HEK293 (cell line): ENCODE data around the gene HCAR3.
"Not testable (repeated sequence)": the region's sequence is repeated elsewhere in the genome, so short reads cannot be mapped to it uniquely, and the experiment has no call there.

ENCODE experiments used
- CTCF ChIA-PET: fragments of 350-600 bp; formaldehyde crosslinking; extraction: SDS; loops from one replicate; lab custom pipeline; 2021; ENCODE audit warnings: antibody characterized with exemption; lab: Yijun Ruan, JAX
- POLR2A ChIA-PET: fragments of 300-600 bp; formaldehyde crosslinking; extraction: SDS; loops from one replicate; lab custom pipeline; 2020; ENCODE audit warnings: antibody characterized with exemption, inconsistent platforms; lab: Yijun Ruan, JAX
- H3K27ac ChIP-seq: fragments of 200-500 bp; sonication (Bioruptor generic); 2 replicates; pipeline ENCODE4 v1.5.1; 2014; ENCODE audit warnings: low read depth, low read length, control low read depth, inconsistent platforms; ENCODE audit errors: extremely low read depth
- H3K36me3 ChIP-seq, 2 experiments: fragments of 200-500 bp in 1 of 2; sonication (Bioruptor generic) in 1 of 2; 1 replicate in 1 of 2; 2 replicates in 1 of 2; pipeline ENCODE4 v1.5.1; 2014 to 2017; ENCODE audit warnings: inconsistent platforms in 2 of 2, low read length in 2 of 2; ENCODE audit not compliant: control insufficient read depth in 2 of 2, insufficient read depth in 1 of 2
- H3K4me1 ChIP-seq: fragments of 200-500 bp; sonication (Bioruptor generic); 2 replicates; pipeline ENCODE4 v1.5.1; 2014; ENCODE audit warnings: mild to moderate bottlenecking, low read length, inconsistent platforms; ENCODE audit not compliant: control insufficient read depth, insufficient read depth
- H3K4me3 ChIP-seq: 2 replicates; pipeline ENCODE4 v1.5.1; 2011; ENCODE audit warnings: low read depth, mild to moderate bottlenecking, control low read depth, low read length, moderate library complexity
- H3K9me3 ChIP-seq: fragments of 200-500 bp; sonication (Bioruptor generic); 2 replicates; pipeline ENCODE4 v1.5.1; 2014; ENCODE audit warnings: low read depth, low read length, inconsistent platforms; ENCODE audit not compliant: control insufficient read depth, insufficient read depth
- BCL11A ChIP-seq: fragments of 450-650 bp; formaldehyde crosslinking; IDR thresholded peaks from 2 replicates; pipeline ENCODE4 v1.5.1; 2016; ENCODE audit warnings: low read depth, missing biosample characterization, missing genetic modification characterization
- BCL6B ChIP-seq: fragments of 450-650 bp; formaldehyde crosslinking; IDR thresholded peaks from 2 replicates; pipeline ENCODE4 v1.5.1; 2017; ENCODE audit warnings: missing biosample characterization, missing genetic modification characterization
- CTCF ChIP-seq: fragments of 450-650 bp; formaldehyde crosslinking; IDR thresholded peaks from 2 replicates; pipeline ENCODE4 v1.5.1; 2016; ENCODE audit warnings: missing biosample characterization, missing genetic modification characterization
- HOXA7 ChIP-seq: sonication (generic); formaldehyde crosslinking; IDR thresholded peaks from 2 replicates; pipeline ENCODE4 v1.8.1; 2022; ENCODE audit warnings: missing genetic modification reagents, borderline replicate concordance
- KLF9 ChIP-seq: fragments of 450-650 bp; formaldehyde crosslinking; IDR thresholded peaks from 2 replicates; pipeline ENCODE4 v1.5.1; 2016; ENCODE audit warnings: missing biosample characterization, missing genetic modification characterization, low read depth
- PRDM1 ChIP-seq: fragments of 450-650 bp; formaldehyde crosslinking; IDR thresholded peaks from 2 replicates; pipeline ENCODE4; 2016; ENCODE audit warnings: missing biosample characterization, missing genetic modification characterization
- ZBTB21 ChIP-seq: fragments of 450-650 bp; formaldehyde crosslinking; IDR thresholded peaks from 2 replicates; pipeline ENCODE4 v1.5.1; 2017; ENCODE audit warnings: missing biosample characterization, missing genetic modification characterization
- ZBTB6 ChIP-seq: fragments of 450-650 bp; formaldehyde crosslinking; IDR thresholded peaks from 2 replicates; pipeline ENCODE4 v1.5.1; 2017; ENCODE audit warnings: missing biosample characterization, missing genetic modification characterization
- ZNF18 ChIP-seq: fragments of 450-650 bp; formaldehyde crosslinking; IDR thresholded peaks from 2 replicates; pipeline ENCODE4 v1.5.1; 2016; ENCODE audit warnings: missing biosample characterization, missing genetic modification characterization
- ZNF23 ChIP-seq: fragments of 450-650 bp; formaldehyde crosslinking; IDR thresholded peaks from 2 replicates; pipeline ENCODE4 v1.5.1; 2016; ENCODE audit warnings: missing biosample characterization, missing genetic modification characterization, borderline replicate concordance
- ZNF350 ChIP-seq: fragments of 450-650 bp; formaldehyde crosslinking; IDR thresholded peaks from 2 replicates; pipeline ENCODE4 v1.5.0; 2017; ENCODE audit warnings: missing biosample characterization, mild to moderate bottlenecking, missing genetic modification characterization
- ZNF571 ChIP-seq: fragments of 450-650 bp; formaldehyde crosslinking; IDR thresholded peaks from 2 replicates; pipeline ENCODE4 v1.5.0; 2017; ENCODE audit warnings: missing biosample characterization, missing genetic modification characterization
- ZNF610 ChIP-seq: fragments of 450-650 bp; formaldehyde crosslinking; IDR thresholded peaks from 2 replicates; pipeline ENCODE4 v1.5.1; 2016; ENCODE audit warnings: missing biosample characterization, missing genetic modification characterization, borderline replicate concordance
- ZSCAN16 ChIP-seq: fragments of 450-650 bp; formaldehyde crosslinking; IDR thresholded peaks from 2 replicates; pipeline ENCODE4 v1.5.1; 2016; ENCODE audit warnings: missing biosample characterization, missing genetic modification characterization

The HCAR3 gene

GRCh38 chr12:122716658-122717057 is at the start of gene HCAR3:
TSS of gene HCAR3 (minus strand) at chr12:122716811. CDS start at chr12:122716737, 74 bp downstream.
- POLR2A ChIA-PET, H3K9me3 ChIP-seq, H3K4me1 ChIP-seq, H3K27ac ChIP-seq, H3K4me3 ChIP-seq, H3K36me3 ChIP-seq: not testable (repeated sequence)
- CTCF ChIA-PET: interaction anchor here (0.6 kb wide), 1 partner anchor 1215 kb away, joined by 3 read pairs; no protein-coding TSS in a partner anchor

GRCh38 chr12:122757568-122757967 is 41.0 kb upstream of the HCAR3 start:
- H3K4me3 ChIP-seq: no peak overlapping the region
- H3K27ac ChIP-seq: no peak overlapping the region
- H3K9me3 ChIP-seq: no peaks in the 10 kb centered on the region
- H3K36me3 ChIP-seq: peaks cover 72 to 89% of the 10 kb centered on the region in 2 experiments
- no peak for TF ChIP-seq KLF9 (tag by site-specific recombination)
- no peak for TF ChIP-seq CTCF
- no peak for TF ChIP-seq ZNF571 (tag by site-specific recombination)
- TF ChIP-seq BCL11A (tag by site-specific recombination): no peak
- TF ChIP-seq ZNF23: no peak
- no peak for TF ChIP-seq HOXA7
- TF ChIP-seq ZNF18 (tag by site-specific recombination): no peak
- TF ChIP-seq ZNF610: no peak
- TF ChIP-seq ZSCAN16 (tag by site-specific recombination): no peak
- no peak for TF ChIP-seq BCL6B
- no peak for TF ChIP-seq ZNF350
- no peak for TF ChIP-seq ZBTB6 (tag by site-specific recombination)
- peaks cover 4% of the 10 kb centered on the region; the same call in 1 of the 2 replicates for H3K4me1 ChIP-seq
- POLR2A ChIA-PET: no interaction called here
- CTCF ChIA-PET: interaction anchor here (0.9 to 1.5 kb wide), 2 partner anchors 120 to 194 kb away, joined by 3 to 5 read pairs; no protein-coding TSS in a partner anchor

- Histone ChIP-seq H3K4me1 (peaks cover 4% of the 10 kb centered on the region; the same call in 1 of the 2 replicates), H3K27ac (no peak overlapping the region), H3K36me3 (peaks cover 49 to 64% of the 10 kb centered on the region in 2 experiments)
- no peak for TF ChIP-seq ZBTB21 (tag by site-specific recombination)
- 0 out of 2 replicates have a peak, but pooled peaks have one; percentile 7 for TF ChIP-seq PRDM1
- TF ChIP-seq, all 188 proteins: peak for 1
- ChIA-PET CTCF (no interaction called here), POLR2A (no interaction called here)
- Histone ChIP-seq H3K9me3 (no peaks in the 10 kb centered on the region), H3K4me3 (no peak overlapping the region)
Observed at GRCh38 chr12:122754790-122755189, 38.2 kb upstream of the HCAR3 start.
